OCI-LY7 (cell line): ENCODE results near the gene CST7. TPM values are rescaled to one million over a fixed set of nuclear protein-coding genes. Genes with fewer than 3 reads are reported as not detected.

Experiments used
- BruUV-seq: library from RNA; stranded (reverse); fragments of 400-500 nt; replicated peaks from 2 replicates; lab custom pipeline; 2021; lab: Mats Ljungman, UMichigan
- CTCF ChIA-PET: fragments of 300-600 bp; sonication (Branson Sonifier 250); formaldehyde crosslinking; loops from one replicate; lab custom pipeline; 2022; ENCODE audit warnings: antibody characterized with exemption; ENCODE audit not compliant: unreplicated experiment; lab: Charles Lee
- POLR2A ChIA-PET: fragments of 300-600 bp; sonication (Branson Sonifier 250); formaldehyde crosslinking; loops from one replicate; lab custom pipeline; 2022; ENCODE audit warnings: antibody characterized with exemption; lab: Charles Lee
- DNase-seq: peaks from one replicate; pipeline ENCODE4 v3.0.0-alpha.2; 2015; ENCODE audit warnings: low spot score
- H2AFZ ChIP-seq: fragments of 200-600 bp; sonication (generic), shearing (Covaris generic); 2 replicates; pipeline ENCODE4 v1.6.1; 2014; ENCODE audit warnings: mild to moderate bottlenecking, antibody characterized with exemption, low read length, moderate library complexity
- H3K27ac ChIP-seq: fragments of 200-600 bp; sonication (generic); 2 replicates; pipeline ENCODE4 v1.5.1; 2014; ENCODE audit warnings: mixed run types, low read depth, mild to moderate bottlenecking, moderate library complexity, low read length, inconsistent platforms; ENCODE audit not compliant: poor library complexity, severe bottlenecking
- H3K36me3 ChIP-seq: fragments of 200-600 bp; sonication (generic); 2 replicates; pipeline ENCODE4 v1.6.1; 2014; ENCODE audit warnings: mild to moderate bottlenecking, antibody characterized with exemption, low read length, moderate library complexity, mixed read lengths; ENCODE audit not compliant: insufficient read depth
- H3K4me1 ChIP-seq: fragments of 200-600 bp; sonication (generic); 2 replicates; pipeline ENCODE4 v1.5.1; 2014; ENCODE audit warnings: mild to moderate bottlenecking, low read length; ENCODE audit not compliant: insufficient read depth, poor library complexity, severe bottlenecking
- H3K4me2 ChIP-seq: fragments of 200-600 bp; sonication (generic); 2 replicates; pipeline ENCODE4 v1.6.1; 2014; ENCODE audit warnings: mild to moderate bottlenecking, low read length
- H3K4me3 ChIP-seq: fragments of 200-600 bp; sonication (generic); 2 replicates; pipeline ENCODE4 v1.5.1; 2014; ENCODE audit warnings: mild to moderate bottlenecking, low read depth, low read length; ENCODE audit not compliant: poor library complexity, severe bottlenecking
- H3K79me2 ChIP-seq: fragments of 200-600 bp; sonication (generic); 2 replicates; pipeline ENCODE4 v1.6.1; 2016; ENCODE audit warnings: low read depth, mild to moderate bottlenecking, low read length, moderate library complexity, mixed read lengths; ENCODE audit not compliant: insufficient read depth
- H3K9me2 ChIP-seq: fragments of 200-600 bp; sonication (generic); 2 replicates; pipeline ENCODE4 v1.6.1; 2016; ENCODE audit warnings: mild to moderate bottlenecking, low read length, mixed read lengths; ENCODE audit not compliant: insufficient read depth
- H3K9me3 ChIP-seq: fragments of 200-600 bp; sonication (generic); 2 replicates; pipeline ENCODE4 v1.6.1; 2014; ENCODE audit warnings: mild to moderate bottlenecking, mixed run types, low read length, mixed read lengths
- H4K20me1 ChIP-seq: fragments of 200-600 bp; sonication (generic); 2 replicates; pipeline ENCODE4 v1.6.1; 2014; ENCODE audit warnings: mild to moderate bottlenecking, antibody characterized with exemption, low read length, moderate library complexity, mixed read lengths; ENCODE audit not compliant: insufficient read depth
- CTCF ChIP-seq: fragments of 200-600 bp; sonication (generic); conservative IDR thresholded peaks from 2 replicates; pipeline ENCODE4 v1.5.1; 2014; ENCODE audit warnings: mild to moderate bottlenecking, antibody characterized with exemption, low read length, moderate library complexity, mixed read lengths
- EZH2phosphoT487 ChIP-seq: fragments of 200-600 bp; sonication (generic); IDR thresholded peaks from 2 replicates; pipeline ENCODE4 v1.6.1; 2018; ENCODE audit warnings: low read depth, borderline replicate concordance, mild to moderate bottlenecking, mixed run types, antibody characterized with exemption, low read length, moderate library complexity, mixed read lengths
- intact Hi-C: fragments of 100-400 bp; cut with micrococcal nuclease; formaldehyde crosslinking; loops from one replicate; pipeline ENCODE4 v1.10.0; 2022; ENCODE audit not compliant: unreplicated experiment
- total RNA-seq, 2 experiments: library from RNA; depleted of rRNA in 1 of 2; stranded (reverse); fragments of >200 nt in 1 of 2; shearing (Covaris generic) in 1 of 2; gene quantifications; 2 replicates each; pipeline ENCODE4 v1.2.3, GENCODE V29; 2014 to 2022

CST7 gene
- total RNA-seq, 2 experiments from 2014 or later = not detected

- POLR2A ChIA-PET = interaction anchor here (0.7 kb wide), 1 partner anchor 12 kb away, joined by 3 read pairs; no protein-coding TSS in a partner anchor
- Histone ChIP-seq H4K20me1 (no peaks in the 10 kb centered on the region), H3K4me3 (no peak overlapping the region), H3K36me3 (no peaks in the 10 kb centered on the region), H3K27ac (no peak overlapping the region), H3K4me2 (no peak overlapping the region), H3K4me1 (peaks cover 9% of the 10 kb centered on the region), H2AFZ (no peak overlapping the region), H3K9me2 (no peaks in the 10 kb centered on the region), H3K79me2 (no peaks in the 10 kb centered on the region), H3K9me3 (no peaks in the 10 kb centered on the region)
- no peak for DNase-seq
- intact Hi-C loops = no loop called here
- no TSS peak for BruUV-seq
- TF ChIP-seq CTCF (no peak), EZH2phosphoT487 (no peak)
- CTCF ChIA-PET = no interaction called here
Measured at GRCh38 chr20:24952376-24953208, 3.5 kb downstream of the CST7 start.

GRCh38 chr20:24953209-24953575 lies 4.1 kb downstream of the CST7 start:
- no peak for TF ChIP-seq CTCF
- no peak for TF ChIP-seq EZH2phosphoT487
- H3K4me2 ChIP-seq = no peak overlapping the region
- ChIA-PET CTCF (no interaction called here), POLR2A (interaction anchor here (0.7 kb wide), 1 partner anchor 11 kb away, joined by 3 read pairs; no protein-coding TSS in a partner anchor)
- H4K20me1 ChIP-seq = no peaks in the 10 kb centered on the region
- no peaks in the 10 kb centered on the region for H3K79me2 ChIP-seq
- intact Hi-C loops = no loop called here
- no peak overlapping the region for H3K27ac ChIP-seq
- no peaks in the 10 kb centered on the region for H3K36me3 ChIP-seq
- H3K4me1 ChIP-seq = peaks cover 9% of the 10 kb centered on the region
- H3K9me3 ChIP-seq = no peaks in the 10 kb centered on the region
- H3K4me3 ChIP-seq = no peak overlapping the region
- no peak for DNase-seq
- no peaks in the 10 kb centered on the region for H3K9me2 ChIP-seq
- BruUV-seq = no TSS peak
- no peak overlapping the region for H2AFZ ChIP-seq

- no peaks in the 10 kb centered on the region for H3K9me3 ChIP-seq
- H3K36me3 ChIP-seq = no peaks in the 10 kb centered on the region
- ChIA-PET CTCF (no interaction called here), POLR2A (interaction anchor here (0.7 kb wide), 1 partner anchor 11 kb away, joined by 3 read pairs; no protein-coding TSS in a partner anchor)
- H3K79me2 ChIP-seq = no peaks in the 10 kb centered on the region
- no peak for DNase-seq
- H3K4me2 ChIP-seq = no peak overlapping the region
- no TSS peak for BruUV-seq
- no peaks in the 10 kb centered on the region for H3K9me2 ChIP-seq
- intact Hi-C loops = no loop called here
- H4K20me1 ChIP-seq = no peaks in the 10 kb centered on the region
- no peak overlapping the region for H2AFZ ChIP-seq
- TF ChIP-seq EZH2phosphoT487 (no peak), CTCF (no peak)
- peaks cover 9% of the 10 kb centered on the region for H3K4me1 ChIP-seq
- no peak overlapping the region for H3K27ac ChIP-seq
- no peak overlapping the region for H3K4me3 ChIP-seq
Measured at GRCh38 chr20:24953621-24954133, 4.6 kb downstream of the CST7 start.
